ENCODE measurements around the gene OLIG2.

Gene OLIG2

GRCh38 chr21:33010931-33011330, 14.8 kb upstream of the OLIG2 start:
- DNase-seq (ENCODE audit: low read depth, low spot score) = no peak
- no peak overlapping the region for H3K4me3 ChIP-seq (ENCODE audit: low read depth, low read length)
- TF ChIP-seq CTCF (IDR thresholded peaks at IDR 0.05; ENCODE audit: low read depth, low read length) = no peak
- in situ Hi-C loops (cut with HindIII; ENCODE audit: low sequenced_read_pairs) = no loop called here

- TF ChIP-seq CTCF (IDR thresholded peaks at IDR 0.05; ENCODE audit: low read depth, low read length) = no peak
- peak; percentile 58 for DNase-seq (ENCODE audit: low read depth, low spot score)
- in situ Hi-C loops (cut with HindIII; ENCODE audit: low sequenced_read_pairs) = no loop called here
- H3K4me3 ChIP-seq (ENCODE audit: low read depth, low read length) = no peak overlapping the region
Measured at GRCh38 chr21:33011462-33011861, 14.3 kb upstream of the OLIG2 start.

GRCh38 chr21:33013626-33014025, 12.1 kb upstream of the OLIG2 start:
- in situ Hi-C loops (cut with HindIII; ENCODE audit: low sequenced_read_pairs) = no loop called here
- TF ChIP-seq CTCF (IDR thresholded peaks at IDR 0.05; ENCODE audit: low read depth, low read length) = no peak
- no peak for DNase-seq (ENCODE audit: low read depth, low spot score)
- H3K4me3 ChIP-seq (ENCODE audit: low read depth, low read length) = no peak overlapping the region

GRCh38 chr21:33014331-33014730, 11.4 kb upstream of the OLIG2 start:
- no peak for DNase-seq (ENCODE audit: low read depth, low spot score)
- in situ Hi-C loops (cut with HindIII; ENCODE audit: low sequenced_read_pairs) = no loop called here
- TF ChIP-seq CTCF (IDR thresholded peaks at IDR 0.05; ENCODE audit: low read depth, low read length) = no peak
- H3K4me3 ChIP-seq (ENCODE audit: low read depth, low read length) = no peak overlapping the region

- in situ Hi-C loops (cut with HindIII; ENCODE audit: low sequenced_read_pairs) = no loop called here
- H3K4me3 ChIP-seq (ENCODE audit: low read depth, low read length) = no peak overlapping the region
- no peak for DNase-seq (ENCODE audit: low read depth, low spot score)
- no peak for TF ChIP-seq CTCF (IDR thresholded peaks at IDR 0.05; ENCODE audit: low read depth, low read length)
Measured at GRCh38 chr21:33015096-33015495, 10.6 kb upstream of the OLIG2 start.

- no peak overlapping the region for H3K4me3 ChIP-seq (ENCODE audit: low read depth, low read length)
- no peak for TF ChIP-seq CTCF (IDR thresholded peaks at IDR 0.05; ENCODE audit: low read depth, low read length)
- in situ Hi-C loops (cut with HindIII; ENCODE audit: low sequenced_read_pairs) = no loop called here
- DNase-seq (ENCODE audit: low read depth, low spot score) = no peak
Measured at GRCh38 chr21:33015756-33016155, 10.0 kb upstream of the OLIG2 start.
